Measurements from ENCODE around the gene ZNF524. TPM values are rescaled to one million over a fixed set of nuclear protein-coding genes. Genes with fewer than 3 reads are reported as not detected.

Gene ZNF524
- total RNA-seq, 2 donors from 2014 or later = 30.2 to 54.8 TPM

- TF ChIP-seq, protein P1, sequence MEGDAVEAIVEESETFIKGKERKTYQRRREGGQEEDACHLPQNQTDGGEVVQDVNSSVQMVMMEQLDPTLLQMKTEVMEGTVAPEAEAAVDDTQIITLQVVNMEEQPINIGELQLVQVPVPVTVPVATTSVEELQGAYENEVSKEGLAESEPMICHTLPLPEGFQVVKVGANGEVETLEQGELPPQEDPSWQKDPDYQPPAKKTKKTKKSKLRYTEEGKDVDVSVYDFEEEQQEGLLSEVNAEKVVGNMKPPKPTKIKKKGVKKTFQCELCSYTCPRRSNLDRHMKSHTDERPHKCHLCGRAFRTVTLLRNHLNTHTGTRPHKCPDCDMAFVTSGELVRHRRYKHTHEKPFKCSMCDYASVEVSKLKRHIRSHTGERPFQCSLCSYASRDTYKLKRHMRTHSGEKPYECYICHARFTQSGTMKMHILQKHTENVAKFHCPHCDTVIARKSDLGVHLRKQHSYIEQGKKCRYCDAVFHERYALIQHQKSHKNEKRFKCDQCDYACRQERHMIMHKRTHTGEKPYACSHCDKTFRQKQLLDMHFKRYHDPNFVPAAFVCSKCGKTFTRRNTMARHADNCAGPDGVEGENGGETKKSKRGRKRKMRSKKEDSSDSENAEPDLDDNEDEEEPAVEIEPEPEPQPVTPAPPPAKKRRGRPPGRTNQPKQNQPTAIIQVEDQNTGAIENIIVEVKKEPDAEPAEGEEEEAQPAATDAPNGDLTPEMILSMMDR (IDR thresholded peaks at IDR 0.05) = peak in 1 of 4 experiments; percentile 16
- TF ChIP-seq POLR2AphosphoS5 (IDR thresholded peaks at IDR 0.05) (peak; percentile 83), POLR2A (IDR thresholded peaks at IDR 0.05) (peak; percentile 25)
- peak; percentile 93 for DNase-seq (ENCODE audit: low spot score)
- Histone ChIP-seq H3K9me3 (no peaks in the 10 kb centered on the region), H3K27ac (no peak overlapping the region), H3K27me3 (replicated peaks; ENCODE audit: insufficient read depth) (no peaks in the 10 kb centered on the region), H3K36me3 (no peaks in the 10 kb centered on the region), H3K4me1 (replicated peaks) (peaks cover 4% of the 10 kb centered on the region), H3K4me3 (peak overlapping the region; percentile 14 to 28)
- WGBS = 1% methylated on average over 40 of the region's 40 CpGs
- intact Hi-C loops (cut with DNase I) = no loop called here
Observed at GRCh38 chr19:55586976-55587668, 13.0 kb upstream of the ZNF524 start.

- Histone ChIP-seq H3K27me3 (replicated peaks; ENCODE audit: insufficient read depth) (no peaks in the 10 kb centered on the region), H3K27ac (no peak overlapping the region), H3K9me3 (no peaks in the 10 kb centered on the region), H3K4me1 (replicated peaks) (peaks cover 4% of the 10 kb centered on the region), H3K4me3 (no peak overlapping the region), H3K36me3 (no peaks in the 10 kb centered on the region)
- intact Hi-C loops (cut with DNase I) = no loop called here
- 88% methylated on average over 8 of the region's 8 CpGs for WGBS
- no peak for DNase-seq (ENCODE audit: low spot score)
- TF ChIP-seq, protein P1 (IDR thresholded peaks at IDR 0.05) = no peak
- no peak for TF ChIP-seq POLR2AphosphoS5 (IDR thresholded peaks at IDR 0.05)
- TF ChIP-seq POLR2A (IDR thresholded peaks at IDR 0.05) = no peak
Observed at GRCh38 chr19:55588738-55589137, 11.3 kb upstream of the ZNF524 start.

- intact Hi-C loops (cut with DNase I) = no loop called here
- Histone ChIP-seq H3K36me3 (no peaks in the 10 kb centered on the region), H3K9me3 (no peaks in the 10 kb centered on the region), H3K4me1 (replicated peaks) (peaks cover 4% of the 10 kb centered on the region), H3K4me3 (no peak overlapping the region), H3K27me3 (replicated peaks; ENCODE audit: insufficient read depth) (no peaks in the 10 kb centered on the region), H3K27ac (no peak overlapping the region)
- WGBS = 55% methylated on average over 7 of the region's 7 CpGs
- DNase-seq (ENCODE audit: low spot score) = no peak
- no peak for TF ChIP-seq POLR2A (IDR thresholded peaks at IDR 0.05)
- TF ChIP-seq, protein P1 (IDR thresholded peaks at IDR 0.05) = no peak
- no peak for TF ChIP-seq POLR2AphosphoS5 (IDR thresholded peaks at IDR 0.05)
Observed at GRCh38 chr19:55590109-55590508, 10.0 kb upstream of the ZNF524 start.

DNA sequence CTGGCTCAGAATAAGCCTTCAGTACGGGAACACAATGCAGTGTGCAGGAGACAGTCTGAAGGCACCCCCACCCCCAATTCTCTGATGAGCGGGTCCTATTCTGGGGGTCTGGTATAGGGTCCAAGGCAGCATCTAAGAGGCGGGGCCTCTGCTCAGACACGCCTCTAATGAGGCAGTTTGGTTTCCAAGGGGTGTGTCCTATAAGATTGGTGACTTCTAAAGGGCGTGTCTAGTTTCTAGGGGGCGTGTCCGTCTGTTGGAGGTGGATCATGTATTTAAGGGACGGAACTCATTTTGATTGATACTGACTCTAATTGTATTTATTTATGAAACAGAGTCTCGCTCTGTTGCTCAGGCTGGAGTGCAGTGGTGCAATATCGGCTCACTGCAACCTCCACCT is 9.5 kb upstream of the ZNF524 start:
- H3K27me3 ChIP-seq (replicated peaks; ENCODE audit: insufficient read depth) = no peaks in the 10 kb centered on the region
- H3K4me3 ChIP-seq = no peak overlapping the region
- DNase-seq (ENCODE audit: low spot score) = no peak
- peaks cover 4% of the 10 kb centered on the region for H3K4me1 ChIP-seq (replicated peaks)
- H3K36me3 ChIP-seq = no peaks in the 10 kb centered on the region
- WGBS = 90% methylated on average over 10 of the region's 10 CpGs
- no peaks in the 10 kb centered on the region for H3K9me3 ChIP-seq
- intact Hi-C loops (cut with DNase I) = no loop called here
- TF ChIP-seq, protein P1 (IDR thresholded peaks at IDR 0.05) = no peak
- TF ChIP-seq POLR2A (IDR thresholded peaks at IDR 0.05) (no peak), POLR2AphosphoS5 (IDR thresholded peaks at IDR 0.05) (no peak)
- no peak overlapping the region for H3K27ac ChIP-seq

- intact Hi-C loops (cut with DNase I) = no loop called here
- peaks cover 4% of the 10 kb centered on the region for H3K4me1 ChIP-seq (replicated peaks)
Observed at GRCh38 chr19:55591555-55591954, 8.5 kb upstream of the ZNF524 start.

More at GRCh38 chr19:55591555-55591954, 8.5 kb upstream of the ZNF524 start:
- TF ChIP-seq, protein P1 (IDR thresholded peaks at IDR 0.05) = no peak
- TF ChIP-seq POLR2AphosphoS5 (IDR thresholded peaks at IDR 0.05) = no peak
- TF ChIP-seq POLR2A (IDR thresholded peaks at IDR 0.05) = no peak
- Histone ChIP-seq H3K9me3 (no peaks in the 10 kb centered on the region), H3K27ac (no peak overlapping the region), H3K27me3 (replicated peaks; ENCODE audit: insufficient read depth) (no peaks in the 10 kb centered on the region), H3K36me3 (no peaks in the 10 kb centered on the region), H3K4me3 (no peak overlapping the region)
- no peak for DNase-seq (ENCODE audit: low spot score)
- 86% methylated on average over 10 of the region's 10 CpGs for WGBS

Data from prostate gland (tissue), 2 donors.